ENCODE measurements around the gene RAP1GAP2. TPM values are rescaled to one million over a fixed set of nuclear protein-coding genes. Genes with fewer than 3 reads are reported as not detected.
"Not testable (repeated sequence)": the region's sequence is repeated elsewhere in the genome, so short reads cannot be mapped to it uniquely, and the experiment has no call there.

The RAP1GAP2 gene
- total RNA-seq, 3 donors from 2014 or later (not counting 1 experiment from before 2014, with no cell fraction given): 274 to 418 (median 390) TPM

DNA sequence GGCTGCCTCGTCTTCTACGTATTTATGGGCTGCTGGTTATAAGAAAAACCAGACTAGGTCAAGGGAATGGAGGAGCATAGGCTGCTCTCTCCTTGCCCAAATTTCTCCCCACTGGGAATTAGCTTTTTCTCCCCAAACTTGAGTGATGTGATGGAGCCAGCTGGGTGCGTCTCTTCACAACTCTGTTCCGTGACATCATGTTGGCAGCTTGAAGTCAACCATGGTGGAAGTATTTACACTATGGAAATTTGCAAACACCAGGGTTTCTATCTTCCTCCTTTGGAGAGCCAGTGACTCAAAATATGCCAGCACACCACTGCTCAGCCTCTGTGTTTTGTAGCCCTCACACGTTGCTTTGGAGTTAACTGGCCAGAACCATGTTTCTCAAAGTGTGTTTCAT, 189.1 kb downstream of the RAP1GAP2 start:
- intact Hi-C loops (cut with micrococcal nuclease): no loop called here
- Mint-ChIP-seq H3K27me3 (ENCODE audit: low read depth in 2 of 2) (no peaks in the 10 kb centered on the region), H3K27ac (peak overlapping the region in 1 of 2 donors; percentile 62), H3K4me1 (peaks cover 7 to 8% of the 10 kb centered on the region in 2 donors), H3K9me3 (no peaks in the 10 kb centered on the region), H3K4me3 (no peak overlapping the region), H3K36me3 (peaks cover 16% of the 10 kb centered on the region)
- TF ChIP-seq, protein P1, sequence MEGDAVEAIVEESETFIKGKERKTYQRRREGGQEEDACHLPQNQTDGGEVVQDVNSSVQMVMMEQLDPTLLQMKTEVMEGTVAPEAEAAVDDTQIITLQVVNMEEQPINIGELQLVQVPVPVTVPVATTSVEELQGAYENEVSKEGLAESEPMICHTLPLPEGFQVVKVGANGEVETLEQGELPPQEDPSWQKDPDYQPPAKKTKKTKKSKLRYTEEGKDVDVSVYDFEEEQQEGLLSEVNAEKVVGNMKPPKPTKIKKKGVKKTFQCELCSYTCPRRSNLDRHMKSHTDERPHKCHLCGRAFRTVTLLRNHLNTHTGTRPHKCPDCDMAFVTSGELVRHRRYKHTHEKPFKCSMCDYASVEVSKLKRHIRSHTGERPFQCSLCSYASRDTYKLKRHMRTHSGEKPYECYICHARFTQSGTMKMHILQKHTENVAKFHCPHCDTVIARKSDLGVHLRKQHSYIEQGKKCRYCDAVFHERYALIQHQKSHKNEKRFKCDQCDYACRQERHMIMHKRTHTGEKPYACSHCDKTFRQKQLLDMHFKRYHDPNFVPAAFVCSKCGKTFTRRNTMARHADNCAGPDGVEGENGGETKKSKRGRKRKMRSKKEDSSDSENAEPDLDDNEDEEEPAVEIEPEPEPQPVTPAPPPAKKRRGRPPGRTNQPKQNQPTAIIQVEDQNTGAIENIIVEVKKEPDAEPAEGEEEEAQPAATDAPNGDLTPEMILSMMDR (IDR thresholded peaks at IDR 0.05): no peak
- ATAC-seq: no peak
- DNase-seq: peak in 1 of 2 donors; percentile 7
- H3K36me3 ChIP-seq (ENCODE audit: control insufficient read depth, insufficient read depth, low read length): peaks cover 72% of the 10 kb centered on the region
- H3K9me3 ChIP-seq (ENCODE audit: control insufficient read depth, insufficient read depth, low read length): no peaks in the 10 kb centered on the region
- WGBS (ENCODE audit: insufficient coverage): 100% methylated on average over 3 of the region's 5 CpGs
- no peaks in the 10 kb centered on the region for H3K4me1 ChIP-seq (ENCODE audit: control insufficient read depth, insufficient read depth, low read length)
- H3K4me3 ChIP-seq (ENCODE audit: low read length): no peak overlapping the region
- no peak overlapping the region for H3K27ac ChIP-seq (ENCODE audit: low read length)
- H3K27me3 ChIP-seq (ENCODE audit: control insufficient read depth, insufficient read depth, low read length): no peaks in the 10 kb centered on the region

DNA sequence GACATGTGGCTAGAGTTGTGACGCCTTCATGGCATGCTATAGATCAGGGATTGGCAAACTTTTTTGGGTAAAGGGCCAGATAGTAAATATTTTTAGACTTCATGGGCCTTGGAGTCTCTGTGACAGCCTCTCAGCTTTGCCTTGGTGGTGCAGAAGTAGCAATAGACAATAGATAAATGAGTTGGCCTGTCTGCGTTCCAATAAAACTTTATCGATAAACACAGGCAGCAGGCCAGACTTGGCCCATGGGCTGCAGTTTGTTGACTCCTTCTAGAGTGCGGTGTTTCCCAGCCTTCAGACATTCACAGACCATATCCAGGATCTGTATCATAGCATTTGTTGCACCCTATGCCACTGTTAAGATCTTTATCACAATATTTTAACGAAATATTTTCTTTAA, 190.7 kb downstream of the RAP1GAP2 start:
- peaks cover 67% of the 10 kb centered on the region for H3K36me3 ChIP-seq (ENCODE audit: control insufficient read depth, insufficient read depth, low read length)
- Mint-ChIP-seq H3K36me3 (peaks cover 16% of the 10 kb centered on the region), H3K27me3 (ENCODE audit: low read depth in 2 of 2) (no peaks in the 10 kb centered on the region)

DNA sequence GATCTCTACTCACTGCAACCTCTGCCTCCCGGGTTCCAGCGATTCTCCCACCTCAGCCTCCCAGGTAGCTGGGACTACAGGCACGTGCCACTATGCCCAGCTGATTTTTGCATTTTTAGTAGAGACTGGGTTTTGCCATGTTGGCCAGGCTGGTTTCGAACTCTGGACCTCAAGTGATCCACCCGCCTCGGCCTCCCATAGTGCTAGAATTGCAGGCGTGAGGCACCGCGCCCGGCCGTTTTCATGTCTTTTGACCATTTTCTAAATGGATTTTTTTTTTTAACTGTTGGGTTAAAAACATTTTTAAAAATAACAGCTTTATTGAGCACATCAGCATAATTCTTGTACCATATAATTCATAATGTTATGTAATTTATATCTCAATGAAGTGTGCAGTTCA, 193.2 kb downstream of the RAP1GAP2 start:
- H3K4me1 ChIP-seq (ENCODE audit: control insufficient read depth, insufficient read depth, low read length); H3K27me3 Mint-ChIP-seq (ENCODE audit: low read depth in 2 of 2); ATAC-seq; H3K27ac ChIP-seq (ENCODE audit: low read length); H3K4me3 ChIP-seq (ENCODE audit: low read length); intact Hi-C loops (cut with micrococcal nuclease); H3K4me3 Mint-ChIP-seq; H3K9me3 Mint-ChIP-seq; H3K36me3 Mint-ChIP-seq; H3K9me3 ChIP-seq (ENCODE audit: control insufficient read depth, insufficient read depth, low read length); H3K27me3 ChIP-seq (ENCODE audit: control insufficient read depth, insufficient read depth, low read length); DNase-seq: not testable (repeated sequence)
- Mint-ChIP-seq H3K27ac (peak overlapping the region; percentile 43 to 58), H3K4me1 (peaks cover 12 to 14% of the 10 kb centered on the region in 2 donors)
- WGBS (ENCODE audit: insufficient coverage): 84% methylated on average over 11 of the region's 11 CpGs
- peaks cover 68% of the 10 kb centered on the region for H3K36me3 ChIP-seq (ENCODE audit: control insufficient read depth, insufficient read depth, low read length)

More for the DNA sequence above, 190.7 kb downstream of the RAP1GAP2 start:
- no peaks in the 10 kb centered on the region for H3K9me3 Mint-ChIP-seq
- Histone ChIP-seq H3K4me1 (ENCODE audit: control insufficient read depth, insufficient read depth, low read length) (no peaks in the 10 kb centered on the region), H3K27ac (ENCODE audit: low read length) (no peak overlapping the region), H3K27me3 (ENCODE audit: control insufficient read depth, insufficient read depth, low read length) (no peaks in the 10 kb centered on the region), H3K4me3 (ENCODE audit: low read length) (no peak overlapping the region), H3K9me3 (ENCODE audit: control insufficient read depth, insufficient read depth, low read length) (no peaks in the 10 kb centered on the region)
- TF ChIP-seq, protein P1 (IDR thresholded peaks at IDR 0.05): no peak
- no peak for DNase-seq
- no peak for ATAC-seq
- peak overlapping the region in 1 of 2 donors; percentile 31 for H3K27ac Mint-ChIP-seq
- 97% methylated on average over 4 of the region's 5 CpGs for WGBS (ENCODE audit: insufficient coverage)
- peaks cover 12 to 14% of the 10 kb centered on the region in 2 donors for H3K4me1 Mint-ChIP-seq
- intact Hi-C loops (cut with micrococcal nuclease): no loop called here
- no peak overlapping the region for H3K4me3 Mint-ChIP-seq

DNA sequence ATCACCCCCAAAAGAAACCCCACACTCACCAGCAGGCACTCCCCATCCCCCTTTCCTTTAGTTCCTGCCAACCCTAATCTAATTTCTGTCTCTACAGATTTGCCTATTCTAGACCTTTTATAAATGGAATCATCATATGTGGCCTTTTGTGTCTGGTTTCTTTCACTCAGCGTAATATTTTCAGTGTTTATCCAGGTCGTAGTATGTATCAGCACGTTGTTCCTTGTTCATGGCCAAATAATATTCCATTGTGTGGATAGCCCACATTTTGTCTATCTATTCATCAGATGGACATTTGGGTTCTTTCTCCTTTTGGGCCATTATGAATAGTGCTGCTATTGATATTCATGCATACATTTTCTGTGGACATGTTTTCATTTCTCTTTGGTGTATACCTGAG, 193.6 kb downstream of the RAP1GAP2 start:
- no peak for DNase-seq
- H3K9me3 Mint-ChIP-seq: no peaks in the 10 kb centered on the region
- no peaks in the 10 kb centered on the region for H3K27me3 Mint-ChIP-seq (ENCODE audit: low read depth in 2 of 2)
- Histone ChIP-seq H3K9me3 (ENCODE audit: control insufficient read depth, insufficient read depth, low read length) (no peaks in the 10 kb centered on the region), H3K27ac (ENCODE audit: low read length) (no peak overlapping the region), H3K27me3 (ENCODE audit: control insufficient read depth, insufficient read depth, low read length) (no peaks in the 10 kb centered on the region), H3K36me3 (ENCODE audit: control insufficient read depth, insufficient read depth, low read length) (peaks cover 67% of the 10 kb centered on the region), H3K4me3 (ENCODE audit: low read length) (no peak overlapping the region), H3K4me1 (ENCODE audit: control insufficient read depth, insufficient read depth, low read length) (no peaks in the 10 kb centered on the region)
- ATAC-seq: no peak
- intact Hi-C loops (cut with micrococcal nuclease): no loop called here
- no peak overlapping the region for H3K4me3 Mint-ChIP-seq
- TF ChIP-seq, protein P1 (IDR thresholded peaks at IDR 0.05): no peak
- H3K36me3 Mint-ChIP-seq: peaks cover 7% of the 10 kb centered on the region
- H3K4me1 Mint-ChIP-seq: peaks cover 12 to 14% of the 10 kb centered on the region in 2 donors
- 88% methylated on average over 3 of the region's 3 CpGs for WGBS (ENCODE audit: insufficient coverage)
- H3K27ac Mint-ChIP-seq: peak overlapping the region; percentile 43 to 58

Measured in natural killer cell (primary cell).